Liver (tissue), 3 donors: ENCODE measurements around the gene ZSWIM1.
"Not testable (repeated sequence)": the region's sequence is repeated elsewhere in the genome, so short reads cannot be mapped to it uniquely, and the experiment has no call there.

Source experiments
- ATF3 ChIP-seq: IDR thresholded peaks from 2 replicates; pipeline ENCODE4 v1.6.1; 2016; ENCODE audit warnings: antibody characterized with exemption
- CTCF ChIP-seq: fragments of 150-350 bp; IDR thresholded peaks from 2 replicates; pipeline ENCODE4 v1.5.1; 2017; ENCODE audit warnings: improper control_type of control experiment, low read depth, low read length; ENCODE audit not compliant: missing input control
- JUND ChIP-seq, 2 donors: IDR thresholded peaks; 2 replicates each; pipeline ENCODE4 v1.6.1; 2016; ENCODE audit warnings: antibody characterized with exemption in 2 of 2
- RAD21 ChIP-seq, 2 donors: IDR thresholded peaks; 2 replicates each; pipeline ENCODE4 v1.6.1; 2016; ENCODE audit warnings: antibody characterized with exemption in 2 of 2, mild to moderate bottlenecking in 2 of 2
- TAF1 ChIP-seq: conservative IDR thresholded peaks from 2 replicates; pipeline ENCODE4 v1.6.1; 2016; ENCODE audit warnings: antibody characterized with exemption, mild to moderate bottlenecking
- YY1 ChIP-seq: IDR thresholded peaks from 2 replicates; pipeline ENCODE4 v1.6.1; 2016; ENCODE audit warnings: antibody characterized with exemption, mild to moderate bottlenecking
- ZBTB33 ChIP-seq: IDR thresholded peaks from 2 replicates; pipeline ENCODE4 v1.6.1; 2016; ENCODE audit warnings: antibody characterized with exemption
- donor health status: healthy.
- donor health status: healthy.

GRCh38 chr20:45931680-45932079, 50.7 kb downstream of the ZSWIM1 start:
- TF ChIP-seq RAD21 (IDR thresholded peaks at IDR 0.05); CTCF; ATF3; YY1; TAF1; JUND (IDR thresholded peaks at IDR 0.05); ZBTB33: not testable (repeated sequence)
